ENCODE results near the gene KRTAP19-4. TPM values are rescaled to one million over a fixed set of nuclear protein-coding genes. Genes with fewer than 3 reads are reported as not detected.

KRTAP19-4 gene
- total RNA-seq, 2 donors from 2014 or later: not detected

DNA sequence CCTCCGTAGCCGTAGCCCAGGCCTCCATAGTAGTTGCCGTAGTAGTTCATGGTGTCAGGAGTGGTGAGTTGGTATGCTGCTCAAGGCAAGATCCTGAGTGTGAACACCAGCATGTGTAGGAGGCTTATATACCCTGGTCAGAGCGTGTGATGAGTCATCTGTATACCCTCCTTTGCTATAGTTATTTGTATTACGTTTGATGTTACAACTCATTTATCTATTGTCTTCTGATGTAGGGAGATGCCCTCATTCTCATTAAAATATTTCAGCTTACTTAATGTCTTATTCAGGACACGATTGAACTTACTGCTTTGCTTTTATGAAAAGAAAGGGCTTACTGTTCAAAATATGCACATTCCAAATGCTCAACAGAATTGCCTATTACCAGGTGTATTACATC, 5.1 kb upstream of the KRTAP19-4 start, which contains the start of gene KRTAP19-5:
KRTAP19-5 (minus strand) TSS at position 101 of the 400 bp plus-strand sequence; CDS start at position 50, 51 bp downstream.
- WGBS, 2 donors: 61 to 66% methylated on average over 6 of the region's 6 CpGs
- TF ChIP-seq POLR2A (IDR thresholded peaks at IDR 0.05): no peak
- TF ChIP-seq, protein P1, sequence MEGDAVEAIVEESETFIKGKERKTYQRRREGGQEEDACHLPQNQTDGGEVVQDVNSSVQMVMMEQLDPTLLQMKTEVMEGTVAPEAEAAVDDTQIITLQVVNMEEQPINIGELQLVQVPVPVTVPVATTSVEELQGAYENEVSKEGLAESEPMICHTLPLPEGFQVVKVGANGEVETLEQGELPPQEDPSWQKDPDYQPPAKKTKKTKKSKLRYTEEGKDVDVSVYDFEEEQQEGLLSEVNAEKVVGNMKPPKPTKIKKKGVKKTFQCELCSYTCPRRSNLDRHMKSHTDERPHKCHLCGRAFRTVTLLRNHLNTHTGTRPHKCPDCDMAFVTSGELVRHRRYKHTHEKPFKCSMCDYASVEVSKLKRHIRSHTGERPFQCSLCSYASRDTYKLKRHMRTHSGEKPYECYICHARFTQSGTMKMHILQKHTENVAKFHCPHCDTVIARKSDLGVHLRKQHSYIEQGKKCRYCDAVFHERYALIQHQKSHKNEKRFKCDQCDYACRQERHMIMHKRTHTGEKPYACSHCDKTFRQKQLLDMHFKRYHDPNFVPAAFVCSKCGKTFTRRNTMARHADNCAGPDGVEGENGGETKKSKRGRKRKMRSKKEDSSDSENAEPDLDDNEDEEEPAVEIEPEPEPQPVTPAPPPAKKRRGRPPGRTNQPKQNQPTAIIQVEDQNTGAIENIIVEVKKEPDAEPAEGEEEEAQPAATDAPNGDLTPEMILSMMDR (IDR thresholded peaks at IDR 0.05): no peak

GRCh38 chr21:30491963-30492428, 5.0 kb downstream of the KRTAP19-4 start, which contains the start of gene KRTAP19-3:
TSS of gene KRTAP19-3 (minus strand) at chr21:30492013. CDS start at chr21:30491957, 56 bp downstream.
- ATAC-seq (no peak), DNase-seq (no peak)
- H3K36me3 ChIP-seq (replicated peaks in 1 of 2; ENCODE audit: insufficient read depth in 1 of 2, low read depth in 2 of 2): no peaks in the 10 kb centered on the region
- TF ChIP-seq, protein P1 (IDR thresholded peaks at IDR 0.05): no peak
- no peak for TF ChIP-seq POLR2A (IDR thresholded peaks at IDR 0.05)
- intact Hi-C loops (cut with DNase I): no loop called here
- H3K4me1 ChIP-seq: no peaks in the 10 kb centered on the region
- H3K9me3 ChIP-seq: peaks cover 0 to 3% (median 0%) of the 10 kb centered on the region in 3 donors
- H3K27ac ChIP-seq: no peak within 1 kb of the TSS
- no peak within 1 kb of the TSS for H3K4me3 ChIP-seq
- 66 to 76% methylated on average over 2 of the region's 2 CpGs for WGBS, 2 donors
- no peaks in the 10 kb centered on the region for H3K27me3 ChIP-seq

More for the DNA sequence above, 5.1 kb upstream of the KRTAP19-4 start, which contains the start of gene KRTAP19-5:
- ATAC-seq (no peak), DNase-seq (no peak)
- intact Hi-C loops (cut with DNase I): no loop called here
- H3K27me3 ChIP-seq: no peaks in the 10 kb centered on the region
- H3K4me1 ChIP-seq: no peaks in the 10 kb centered on the region
- no peak within 1 kb of the TSS for H3K4me3 ChIP-seq
- H3K36me3 ChIP-seq (replicated peaks in 1 of 2; ENCODE audit: insufficient read depth in 1 of 2, low read depth in 2 of 2): no peaks in the 10 kb centered on the region
- H3K27ac ChIP-seq: no peak within 1 kb of the TSS
- no peaks in the 10 kb centered on the region for H3K9me3 ChIP-seq

DNA sequence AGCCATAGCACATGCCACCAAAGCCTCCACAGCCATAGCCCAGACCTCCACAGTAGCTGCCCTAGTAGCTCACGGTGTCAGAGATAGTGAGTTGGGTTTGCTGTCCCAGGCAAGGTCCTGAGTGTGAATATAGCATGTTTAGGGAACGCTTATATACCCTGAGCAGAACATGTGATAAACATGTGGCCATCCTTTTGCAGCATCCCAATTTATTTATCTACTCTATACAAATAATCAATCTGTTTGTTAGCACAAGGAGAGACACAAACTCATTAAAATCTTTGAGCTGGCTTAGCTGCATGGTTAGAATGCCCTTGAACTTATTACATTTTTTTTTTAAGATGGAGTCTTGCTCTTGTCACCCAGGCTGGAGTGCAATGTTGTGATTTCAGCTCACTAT, 9.6 kb downstream of the KRTAP19-4 start, which contains the start of gene KRTAP19-2:
KRTAP19-2 (minus strand) TSS at position 101 of the 400 bp plus-strand sequence; CDS start at position 13, 88 bp downstream.
- H3K4me3 ChIP-seq: no peak within 1 kb of the TSS
- intact Hi-C loops (cut with DNase I): no loop called here
- H3K4me1 ChIP-seq: no peaks in the 10 kb centered on the region
- no peaks in the 10 kb centered on the region for H3K36me3 ChIP-seq (replicated peaks in 1 of 2; ENCODE audit: insufficient read depth in 1 of 2, low read depth in 2 of 2)
- H3K9me3 ChIP-seq: peaks cover 0 to 12% (median 0%) of the 10 kb centered on the region in 3 donors
- 50 to 82% methylated on average over 2 of the region's 2 CpGs for WGBS, 2 donors
- ATAC-seq (no peak), DNase-seq (no peak)
- H3K27ac ChIP-seq: no peak within 1 kb of the TSS
- TF ChIP-seq, protein P1 (IDR thresholded peaks at IDR 0.05): no peak
- no peak for TF ChIP-seq POLR2A (IDR thresholded peaks at IDR 0.05)
- no peaks in the 10 kb centered on the region for H3K27me3 ChIP-seq

DNA sequence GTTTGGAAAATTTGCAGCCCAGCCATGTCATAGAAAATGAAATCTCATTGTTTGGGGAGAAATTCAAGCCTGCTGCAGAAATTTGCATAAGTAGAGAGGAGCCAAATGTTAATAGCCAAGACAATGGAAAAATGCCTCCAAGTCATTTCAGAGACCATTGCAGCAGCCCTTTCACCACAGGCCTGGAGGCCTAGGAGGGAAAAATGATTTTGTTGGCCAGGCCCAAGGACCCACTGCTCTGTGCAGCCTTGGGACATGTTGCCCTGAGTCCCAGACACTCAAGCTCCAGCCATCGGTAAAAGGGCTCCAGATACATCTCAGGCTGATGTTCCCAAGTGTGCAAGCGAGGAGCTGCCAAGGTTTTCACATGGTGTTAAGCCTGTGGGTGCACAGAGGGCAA, 10.8 kb downstream of the KRTAP19-4 start:
- Histone ChIP-seq H3K9me3 (peaks cover 0 to 12% (median 0%) of the 10 kb centered on the region in 3 donors), H3K27ac (no peak overlapping the region), H3K36me3 (replicated peaks in 1 of 2; ENCODE audit: insufficient read depth in 1 of 2, low read depth in 2 of 2) (no peaks in the 10 kb centered on the region), H3K4me1 (no peaks in the 10 kb centered on the region), H3K27me3 (no peaks in the 10 kb centered on the region), H3K4me3 (no peak overlapping the region)
- 45 to 60% methylated on average over 2 of the region's 2 CpGs for WGBS, 2 donors
- TF ChIP-seq, protein P1 (IDR thresholded peaks at IDR 0.05): no peak
- no peak for TF ChIP-seq POLR2A (IDR thresholded peaks at IDR 0.05)
- ATAC-seq: no peak
- intact Hi-C loops (cut with DNase I): no loop called here
- no peak for DNase-seq

DNA sequence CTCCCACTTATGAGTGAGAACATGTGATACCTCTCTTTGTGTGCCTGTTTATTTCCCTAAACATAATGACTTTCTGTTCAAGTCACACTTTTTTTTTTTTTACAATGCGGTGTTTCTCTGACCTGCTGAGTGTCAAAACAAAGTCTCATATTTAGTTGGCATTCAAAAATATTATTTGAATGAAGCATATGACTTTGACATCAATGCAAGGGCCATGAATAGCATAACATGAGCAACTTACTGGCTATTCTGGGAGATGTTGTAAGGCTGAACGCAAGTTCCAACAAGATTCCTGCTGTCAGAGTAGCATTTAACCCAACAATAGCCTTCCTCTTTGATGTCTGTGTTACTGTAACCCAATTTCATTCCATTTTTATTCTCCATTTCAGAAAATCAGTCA, 14.8 kb downstream of the KRTAP19-4 start:
- peaks cover 0 to 11% (median 0%) of the 10 kb centered on the region in 3 donors for H3K9me3 ChIP-seq
- DNase-seq (no peak), ATAC-seq (no peak)
- no peak overlapping the region for H3K27ac ChIP-seq
- H3K36me3 ChIP-seq (replicated peaks in 1 of 2; ENCODE audit: insufficient read depth in 1 of 2, low read depth in 2 of 2): no peaks in the 10 kb centered on the region
- intact Hi-C loops (cut with DNase I): no loop called here
- no peak for TF ChIP-seq POLR2A (IDR thresholded peaks at IDR 0.05)
- TF ChIP-seq, protein P1 (IDR thresholded peaks at IDR 0.05): no peak
- 65% methylated on average over 2 of the region's 2 CpGs for WGBS, 2 donors
- no peak overlapping the region for H3K4me3 ChIP-seq
- no peaks in the 10 kb centered on the region for H3K27me3 ChIP-seq
- no peaks in the 10 kb centered on the region for H3K4me1 ChIP-seq
